ENCODE data around the gene SLC8A1. TPM values are rescaled to one million over a fixed set of nuclear protein-coding genes. Genes with fewer than 3 reads are reported as not detected.

The SLC8A1 gene
- total RNA-seq, 2 experiments from 2014 or later, result 1.9 to 2.3 TPM

- POLR2A ChIA-PET, result no interaction called here
- no peak overlapping the region for H3K27ac Mint-ChIP-seq
- ATAC-seq (no peak), DNase-seq (no peak)
- CTCF ChIA-PET, result no interaction called here
- intact Hi-C loops (cut with DNase I, micrococcal nuclease), result no loop called here
- H3K27me3 Mint-ChIP-seq, result no peaks in the 10 kb centered on the region
- H3K9me3 Mint-ChIP-seq (ENCODE audit: low read depth), result no peaks in the 10 kb centered on the region
- H3K36me3 Mint-ChIP-seq (ENCODE audit: low read depth), result no peaks in the 10 kb centered on the region
- H3K4me3 Mint-ChIP-seq, result no peak overlapping the region
- H3K4me1 Mint-ChIP-seq, result no peaks in the 10 kb centered on the region
Observed at GRCh38 chr2:40230707-40231432, 221.0 kb downstream of the SLC8A1 start.

- Mint-ChIP-seq H3K4me1 (no peaks in the 10 kb centered on the region), H3K4me3 (no peak overlapping the region), H3K27me3 (no peaks in the 10 kb centered on the region), H3K36me3 (ENCODE audit: low read depth) (no peaks in the 10 kb centered on the region), H3K27ac (no peak overlapping the region), H3K9me3 (ENCODE audit: low read depth) (no peaks in the 10 kb centered on the region)
- ATAC-seq (no peak), DNase-seq (no peak)
- POLR2A ChIA-PET, result no interaction called here
- intact Hi-C loops (cut with DNase I, micrococcal nuclease), result no loop called here
- CTCF ChIA-PET, result no interaction called here
Observed at GRCh38 chr2:40230186-40230585, 221.7 kb downstream of the SLC8A1 start.

- intact Hi-C loops (cut with DNase I, micrococcal nuclease), result no loop called here
- CTCF ChIA-PET, result no interaction called here
- POLR2A ChIA-PET, result interaction anchor here (0.6 kb wide), 1 partner anchor 506 kb away, joined by 3 read pairs; no protein-coding TSS in a partner anchor
- no peaks in the 10 kb centered on the region for H3K27me3 Mint-ChIP-seq
- DNase-seq (no peak), ATAC-seq (no peak)
- H3K4me1 Mint-ChIP-seq, result peaks cover 2% of the 10 kb centered on the region
- H3K27ac Mint-ChIP-seq, result no peak overlapping the region
- H3K9me3 Mint-ChIP-seq (ENCODE audit: low read depth), result peaks cover 1% of the 10 kb centered on the region
- no peak overlapping the region for H3K4me3 Mint-ChIP-seq
- H3K36me3 Mint-ChIP-seq (ENCODE audit: low read depth), result no peaks in the 10 kb centered on the region
Observed at GRCh38 chr2:40228310-40228709, 223.6 kb downstream of the SLC8A1 start.

DNA sequence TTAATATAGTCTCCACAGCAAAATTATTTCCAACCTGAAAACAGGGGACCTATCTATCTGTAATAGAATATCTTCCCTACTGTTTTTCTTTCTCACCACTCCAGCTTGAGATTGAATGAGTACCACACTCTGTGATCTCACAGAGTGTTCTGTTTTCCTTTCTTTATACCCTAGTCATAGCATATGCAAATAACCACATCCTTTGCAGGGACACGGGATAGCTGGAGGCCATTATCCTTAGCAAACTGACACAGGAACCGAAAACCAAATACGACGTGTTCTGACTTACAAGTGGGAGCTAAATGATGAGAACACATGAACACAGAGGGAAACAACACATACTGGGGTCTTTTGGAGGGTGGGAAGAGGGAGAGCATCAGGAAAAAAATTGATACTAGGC lies 224.7 kb downstream of the SLC8A1 start:
- intact Hi-C loops (cut with DNase I, micrococcal nuclease), result no loop called here
- H3K9me3 Mint-ChIP-seq (ENCODE audit: low read depth), result peaks cover 1% of the 10 kb centered on the region
- H3K4me3 Mint-ChIP-seq, result no peak overlapping the region
- ChIA-PET CTCF (no interaction called here), POLR2A (no interaction called here)
- no peaks in the 10 kb centered on the region for H3K36me3 Mint-ChIP-seq (ENCODE audit: low read depth)
- no peaks in the 10 kb centered on the region for H3K27me3 Mint-ChIP-seq
- peaks cover 2% of the 10 kb centered on the region for H3K4me1 Mint-ChIP-seq
- DNase-seq, result no peak
- no peak overlapping the region for H3K27ac Mint-ChIP-seq
- no peak for ATAC-seq

GRCh38 chr2:40226637-40227036 lies 225.3 kb downstream of the SLC8A1 start:
- CTCF ChIA-PET, result no interaction called here
- intact Hi-C loops (cut with DNase I, micrococcal nuclease), result no loop called here
- Mint-ChIP-seq H3K4me3 (no peak overlapping the region), H3K36me3 (ENCODE audit: low read depth) (no peaks in the 10 kb centered on the region), H3K4me1 (peaks cover 2% of the 10 kb centered on the region), H3K27ac (no peak overlapping the region), H3K27me3 (no peaks in the 10 kb centered on the region), H3K9me3 (ENCODE audit: low read depth) (peaks cover 2% of the 10 kb centered on the region)
- POLR2A ChIA-PET, result no interaction called here
- DNase-seq, result no peak
- ATAC-seq, result no peak

DNA sequence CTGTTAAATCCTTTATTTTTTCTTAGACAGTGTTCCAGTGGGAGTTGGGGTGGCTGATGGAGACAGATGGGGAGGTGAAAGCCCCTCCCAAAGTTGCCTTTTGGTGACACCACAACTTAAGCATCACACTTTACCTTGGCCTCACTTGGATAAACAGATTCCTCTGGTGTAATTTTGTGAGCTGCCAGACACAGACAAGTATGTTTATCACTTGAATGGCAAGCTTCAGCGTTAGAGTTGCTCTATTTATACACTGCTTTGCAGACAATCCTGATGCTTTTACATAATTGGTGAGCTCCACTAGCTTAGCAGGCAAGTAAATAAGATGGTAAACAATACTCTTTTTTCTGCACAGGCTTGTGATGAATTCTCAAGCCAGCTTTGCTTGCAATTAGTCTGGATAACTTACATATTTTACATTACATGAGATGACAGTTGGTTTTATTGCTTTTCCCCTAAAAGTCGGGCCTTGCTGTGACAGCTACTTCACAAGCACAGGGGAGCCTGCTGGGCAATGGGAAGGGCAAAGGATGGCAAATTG lies 226.2 kb downstream of the SLC8A1 start:
- peaks cover 4% of the 10 kb centered on the region for H3K9me3 Mint-ChIP-seq (ENCODE audit: low read depth)
- peaks cover 2% of the 10 kb centered on the region for H3K4me1 Mint-ChIP-seq
- H3K36me3 Mint-ChIP-seq (ENCODE audit: low read depth), result no peaks in the 10 kb centered on the region
- ChIA-PET CTCF (no interaction called here), POLR2A (no interaction called here)
- no peak for ATAC-seq
- DNase-seq, result no peak
- no peaks in the 10 kb centered on the region for H3K27me3 Mint-ChIP-seq
- no peak overlapping the region for H3K27ac Mint-ChIP-seq
- no peak overlapping the region for H3K4me3 Mint-ChIP-seq
- intact Hi-C loops (cut with DNase I, micrococcal nuclease), result no loop called here

DNA sequence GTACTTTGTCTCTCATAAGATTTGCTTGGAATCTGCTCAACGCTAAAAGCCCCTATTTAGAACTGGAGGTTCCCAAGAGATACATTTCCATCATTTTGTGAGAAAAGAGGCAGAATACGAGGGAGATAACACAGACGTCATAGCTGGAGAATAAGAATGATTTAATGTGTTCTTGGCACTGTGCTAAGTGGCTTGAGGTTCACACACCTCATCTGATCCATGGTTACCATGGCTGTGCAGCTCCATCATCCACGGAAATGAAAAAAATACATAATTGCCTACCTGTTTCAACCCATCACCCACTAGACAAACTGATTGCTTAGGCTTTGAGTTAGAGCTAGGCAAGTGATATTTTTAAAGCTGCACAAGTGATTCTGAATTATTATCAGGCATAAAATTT lies 227.6 kb downstream of the SLC8A1 start:
- peaks cover 4% of the 10 kb centered on the region for H3K9me3 Mint-ChIP-seq (ENCODE audit: low read depth)
- ATAC-seq, result no peak
- H3K27ac Mint-ChIP-seq, result no peak overlapping the region

DNA sequence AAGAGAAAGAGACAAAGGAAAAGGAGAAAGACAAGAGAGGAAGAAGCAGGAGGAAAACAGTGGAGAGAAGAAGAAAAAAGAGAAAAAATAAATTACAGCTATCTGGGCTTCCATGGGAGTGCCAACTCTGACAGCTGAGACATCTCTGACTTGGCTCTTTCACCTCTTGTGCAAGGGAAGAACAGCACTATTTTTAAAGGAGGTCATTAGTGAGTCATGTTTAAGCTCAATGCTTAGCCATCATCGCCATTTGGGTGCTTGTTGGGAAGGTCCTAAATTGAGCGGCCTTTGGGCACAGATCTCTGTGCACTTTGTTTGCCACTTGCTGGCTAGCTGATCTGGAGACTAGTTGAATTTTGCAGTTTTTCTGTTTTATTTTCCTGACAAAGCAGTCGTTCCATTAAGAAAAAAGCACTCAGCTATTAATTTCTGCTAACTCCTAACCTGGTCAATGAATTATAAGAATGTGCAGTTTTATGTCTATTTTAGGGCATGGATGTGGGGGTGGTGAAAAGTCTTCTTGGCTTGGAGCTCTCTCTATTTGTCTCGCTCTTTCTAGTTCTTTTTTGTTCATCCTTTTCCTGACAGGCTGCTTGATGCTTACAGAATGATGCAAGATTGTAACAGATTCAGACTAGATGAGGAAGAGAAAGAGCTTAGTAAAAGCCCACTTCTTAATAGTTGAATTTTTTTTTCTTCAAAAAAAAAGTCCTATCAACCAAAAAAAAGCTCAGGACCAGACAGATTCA lies 231.5 kb downstream of the SLC8A1 start:
- ChIA-PET POLR2A (no interaction called here), CTCF (interaction anchor here (1.0 kb wide), 1 partner anchor 1868 kb away, joined by 3 read pairs; no protein-coding TSS in a partner anchor)
- DNase-seq, result no peak
- Mint-ChIP-seq H3K4me3 (no peak overlapping the region), H3K27ac (peak overlapping the region; percentile 29), H3K9me3 (ENCODE audit: low read depth) (peaks cover 12% of the 10 kb centered on the region), H3K36me3 (ENCODE audit: low read depth) (no peaks in the 10 kb centered on the region), H3K4me1 (peaks cover 2% of the 10 kb centered on the region), H3K27me3 (no peaks in the 10 kb centered on the region)
- intact Hi-C loops (cut with DNase I, micrococcal nuclease), result no loop called here
- no peak for ATAC-seq

More for the DNA sequence above, 227.6 kb downstream of the SLC8A1 start:
- Mint-ChIP-seq H3K27me3 (no peaks in the 10 kb centered on the region), H3K4me1 (peaks cover 2% of the 10 kb centered on the region), H3K36me3 (ENCODE audit: low read depth) (no peaks in the 10 kb centered on the region), H3K4me3 (no peak overlapping the region)
- POLR2A ChIA-PET, result no interaction called here
- intact Hi-C loops (cut with DNase I, micrococcal nuclease), result no loop called here
- CTCF ChIA-PET, result interaction anchor here (0.6 kb wide), 1 partner anchor 314 kb away, joined by 3 read pairs; no protein-coding TSS in a partner anchor
- DNase-seq, result no peak

DNA sequence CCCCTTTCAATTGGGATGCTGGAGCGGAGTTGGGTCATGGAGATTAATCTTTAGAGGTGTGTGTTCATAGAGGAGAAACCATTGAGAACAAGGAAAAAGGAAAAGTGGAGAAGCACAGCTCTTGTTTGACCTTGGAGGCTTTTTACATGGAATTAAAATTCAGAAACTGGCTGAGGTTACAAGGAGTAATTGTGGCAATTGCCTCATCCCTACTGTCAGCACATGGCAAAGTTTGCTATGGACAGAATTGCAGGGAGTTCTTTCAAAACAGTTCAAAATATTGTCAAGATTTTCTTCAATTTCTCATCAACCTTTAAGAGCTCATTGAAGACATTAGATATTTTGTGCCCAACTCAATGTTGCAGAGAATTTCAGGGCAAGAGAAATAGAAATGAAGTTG lies 232.7 kb downstream of the SLC8A1 start:
- no peak for DNase-seq
- Mint-ChIP-seq H3K36me3 (ENCODE audit: low read depth) (no peaks in the 10 kb centered on the region), H3K9me3 (ENCODE audit: low read depth) (peaks cover 12% of the 10 kb centered on the region), H3K4me3 (no peak overlapping the region), H3K27ac (peak overlapping the region; percentile 49), H3K4me1 (no peaks in the 10 kb centered on the region), H3K27me3 (no peaks in the 10 kb centered on the region)
- intact Hi-C loops (cut with DNase I, micrococcal nuclease), result loop anchor here (10.0 kb wide), 1 partner anchor 304 kb away; no protein-coding TSS in a partner anchor
- ChIA-PET POLR2A (no interaction called here), CTCF (no interaction called here)
- no peak for ATAC-seq

DNA sequence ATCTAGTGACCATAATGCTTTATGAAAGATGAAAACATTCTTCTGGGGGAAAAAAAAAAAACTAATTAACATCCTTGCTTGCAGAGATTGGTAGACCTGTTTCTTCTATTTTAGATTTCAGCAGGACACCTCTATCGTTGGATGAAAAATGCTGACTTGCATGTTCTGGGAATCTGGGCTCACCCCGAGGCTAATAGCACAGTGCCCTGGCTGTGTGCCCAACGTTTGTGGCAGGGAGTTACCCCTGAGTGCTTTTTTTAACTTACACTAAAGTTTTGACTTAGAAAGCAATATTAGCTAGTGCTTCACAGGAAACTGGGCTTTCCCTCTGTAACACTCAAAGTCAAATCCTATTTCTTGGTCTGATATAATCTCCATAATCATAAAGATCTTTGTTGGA lies 233.2 kb downstream of the SLC8A1 start:
- ATAC-seq (no peak), DNase-seq (no peak)
- H3K27ac Mint-ChIP-seq, result peak overlapping the region; percentile 49
- intact Hi-C loops (cut with DNase I, micrococcal nuclease), result loop anchor here (10.0 kb wide), 1 partner anchor 304 kb away; no protein-coding TSS in a partner anchor
- ChIA-PET POLR2A (no interaction called here), CTCF (no interaction called here)
- no peaks in the 10 kb centered on the region for H3K27me3 Mint-ChIP-seq
- H3K4me1 Mint-ChIP-seq, result no peaks in the 10 kb centered on the region
- no peaks in the 10 kb centered on the region for H3K36me3 Mint-ChIP-seq (ENCODE audit: low read depth)
- peaks cover 12% of the 10 kb centered on the region for H3K9me3 Mint-ChIP-seq (ENCODE audit: low read depth)
- no peak overlapping the region for H3K4me3 Mint-ChIP-seq

DNA sequence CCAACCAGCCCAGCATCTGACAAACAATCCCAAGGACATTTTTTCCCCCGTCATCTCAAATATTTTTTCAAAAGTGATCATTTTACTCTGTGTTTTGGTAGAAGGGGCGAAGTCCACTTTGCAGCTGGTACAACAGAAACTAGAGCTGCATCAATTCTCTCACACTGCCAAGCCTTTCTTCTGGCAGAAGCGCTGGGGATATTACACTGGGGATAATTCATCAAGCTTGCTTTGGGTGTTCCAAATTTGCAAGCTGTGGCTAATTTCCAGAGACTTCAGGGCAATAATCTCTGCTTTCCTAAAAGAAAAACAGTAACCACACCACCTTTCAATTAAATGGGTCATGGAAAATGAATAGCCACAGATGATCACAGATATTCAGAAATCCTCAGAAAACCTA lies 238.3 kb downstream of the SLC8A1 start:
- ATAC-seq (no peak), DNase-seq (no peak)
- Mint-ChIP-seq H3K4me1 (peaks cover 26% of the 10 kb centered on the region), H3K9me3 (ENCODE audit: low read depth) (peaks cover 8% of the 10 kb centered on the region), H3K36me3 (ENCODE audit: low read depth) (no peaks in the 10 kb centered on the region), H3K27me3 (no peaks in the 10 kb centered on the region), H3K27ac (no peak overlapping the region), H3K4me3 (no peak overlapping the region)
- intact Hi-C loops (cut with DNase I, micrococcal nuclease), result loop anchor here (5.0 to 10.0 kb wide), 3 partner anchors 216 to 299 kb away; no protein-coding TSS in a partner anchor
- ChIA-PET POLR2A (no interaction called here), CTCF (no interaction called here)

DNA sequence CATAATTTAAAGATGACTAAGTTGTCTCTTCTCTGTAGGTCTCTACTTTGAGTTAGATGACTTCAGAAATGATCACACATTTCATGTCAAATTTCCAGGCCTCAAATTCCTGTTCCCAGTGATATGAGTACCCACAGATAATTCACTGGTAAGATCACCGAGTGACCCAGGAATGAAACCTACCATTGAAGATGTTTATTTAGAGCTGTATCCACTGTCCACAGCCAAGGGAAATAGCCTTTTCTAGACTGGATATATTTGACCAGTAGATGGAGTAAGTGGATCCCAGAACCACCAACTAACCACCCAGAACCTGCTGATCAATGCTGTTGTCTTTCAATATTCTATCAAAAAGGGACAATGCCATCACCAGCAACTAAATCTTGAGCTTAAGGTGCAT lies 238.8 kb downstream of the SLC8A1 start:
- ChIA-PET CTCF (no interaction called here), POLR2A (no interaction called here)
- Mint-ChIP-seq H3K27ac (no peak overlapping the region), H3K36me3 (ENCODE audit: low read depth) (no peaks in the 10 kb centered on the region), H3K4me3 (no peak overlapping the region), H3K9me3 (ENCODE audit: low read depth) (peaks cover 8% of the 10 kb centered on the region), H3K27me3 (no peaks in the 10 kb centered on the region), H3K4me1 (peaks cover 26% of the 10 kb centered on the region)
- DNase-seq (no peak), ATAC-seq (no peak)
- intact Hi-C loops (cut with DNase I, micrococcal nuclease), result loop anchor here (5.0 to 10.0 kb wide), 3 partner anchors 216 to 298 kb away; no protein-coding TSS in a partner anchor

Data from activated CD4-positive, alpha-beta T cell treated with anti-CD3 and anti-CD28 coated beads for 36 hours (primary cell).